HG03066 (cell line): ENCODE measurements around the gene PCSK2.

Experiments
- ATAC-seq: cut with Tn5 transposase; IDR thresholded peaks from one replicate; pipeline ENCODE4 v1.9.1; 2021; ENCODE audit warnings: low read depth; ENCODE audit not compliant: unreplicated experiment

PCSK2 gene

GRCh38 chr20:17439616-17440296 is 212.9 kb downstream of the PCSK2 start:
- no peak for ATAC-seq

- ATAC-seq: no peak
These were observed 214.9 kb downstream of the PCSK2 start for GRCh38 chr20:17441745-17442144.

- no peak for ATAC-seq
These were observed 215.7 kb downstream of the PCSK2 start for GRCh38 chr20:17442588-17442987.

GRCh38 chr20:17443131-17443858 is 216.5 kb downstream of the PCSK2 start:
- no peak for ATAC-seq

- no peak for ATAC-seq
These were observed 217.3 kb downstream of the PCSK2 start for GRCh38 chr20:17444091-17444490.

GRCh38 chr20:17445543-17445942 is 218.7 kb downstream of the PCSK2 start:
- ATAC-seq: no peak

GRCh38 chr20:17446171-17446570 is 219.3 kb downstream of the PCSK2 start:
- no peak for ATAC-seq

- ATAC-seq: no peak
These were observed 221.2 kb downstream of the PCSK2 start for GRCh38 chr20:17448071-17448470.

- ATAC-seq: no peak
These were observed 222.2 kb downstream of the PCSK2 start for GRCh38 chr20:17449031-17449430.

- ATAC-seq: no peak
These were observed 225.6 kb downstream of the PCSK2 start for GRCh38 chr20:17452441-17452840.

- no peak for ATAC-seq
These were observed 226.8 kb downstream of the PCSK2 start for GRCh38 chr20:17453592-17453991.

- no peak for ATAC-seq
These were observed 229.4 kb downstream of the PCSK2 start for GRCh38 chr20:17456279-17456678.

GRCh38 chr20:17457079-17457478 is 230.2 kb downstream of the PCSK2 start:
- ATAC-seq: no peak

GRCh38 chr20:17457588-17458190 is 230.8 kb downstream of the PCSK2 start:
- ATAC-seq: no peak

- no peak for ATAC-seq
These were observed 233.3 kb downstream of the PCSK2 start for GRCh38 chr20:17460119-17460518.

GRCh38 chr20:17461941-17462340 is 235.1 kb downstream of the PCSK2 start:
- ATAC-seq: no peak

- ATAC-seq: no peak
These were observed 236.9 kb downstream of the PCSK2 start for GRCh38 chr20:17463711-17464110.

- no peak for ATAC-seq
These were observed 238.4 kb downstream of the PCSK2 start for GRCh38 chr20:17465236-17465635.

GRCh38 chr20:17466641-17467040 is 239.8 kb downstream of the PCSK2 start:
- ATAC-seq: no peak

- ATAC-seq: no peak
These were observed 240.3 kb downstream of the PCSK2 start for GRCh38 chr20:17467120-17467655.

GRCh38 chr20:17468073-17468840 is 241.4 kb downstream of the PCSK2 start:
- ATAC-seq: no peak
